ENCODE measurements around the gene SDF4. TPM values are rescaled to one million over a fixed set of nuclear protein-coding genes. Genes with fewer than 3 reads are reported as not detected.

SDF4 gene
- total and polyA plus RNA-seq, 8 donors = 68.3 to 99.4 (median 74.8) TPM

- no peaks in the 10 kb centered on the region for H3K4me1 ChIP-seq
- H3K9me3 ChIP-seq = no peaks in the 10 kb centered on the region
- TF ChIP-seq, protein P1, sequence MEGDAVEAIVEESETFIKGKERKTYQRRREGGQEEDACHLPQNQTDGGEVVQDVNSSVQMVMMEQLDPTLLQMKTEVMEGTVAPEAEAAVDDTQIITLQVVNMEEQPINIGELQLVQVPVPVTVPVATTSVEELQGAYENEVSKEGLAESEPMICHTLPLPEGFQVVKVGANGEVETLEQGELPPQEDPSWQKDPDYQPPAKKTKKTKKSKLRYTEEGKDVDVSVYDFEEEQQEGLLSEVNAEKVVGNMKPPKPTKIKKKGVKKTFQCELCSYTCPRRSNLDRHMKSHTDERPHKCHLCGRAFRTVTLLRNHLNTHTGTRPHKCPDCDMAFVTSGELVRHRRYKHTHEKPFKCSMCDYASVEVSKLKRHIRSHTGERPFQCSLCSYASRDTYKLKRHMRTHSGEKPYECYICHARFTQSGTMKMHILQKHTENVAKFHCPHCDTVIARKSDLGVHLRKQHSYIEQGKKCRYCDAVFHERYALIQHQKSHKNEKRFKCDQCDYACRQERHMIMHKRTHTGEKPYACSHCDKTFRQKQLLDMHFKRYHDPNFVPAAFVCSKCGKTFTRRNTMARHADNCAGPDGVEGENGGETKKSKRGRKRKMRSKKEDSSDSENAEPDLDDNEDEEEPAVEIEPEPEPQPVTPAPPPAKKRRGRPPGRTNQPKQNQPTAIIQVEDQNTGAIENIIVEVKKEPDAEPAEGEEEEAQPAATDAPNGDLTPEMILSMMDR (IDR thresholded peaks at IDR 0.05) = no peak
- H3K36me3 ChIP-seq = peaks cover 0 to 37% (median 21%) of the 10 kb centered on the region in 3 donors
- ATAC-seq = no peak
- H3K4me3 ChIP-seq = no peak overlapping the region
- DNase-seq = peak in 1 of 6 donors; percentile 46
- no peak overlapping the region for H3K27ac ChIP-seq
- no peak for FAIRE-seq
- intact Hi-C loops (cut with DNase I) = no loop called here
- H3K27me3 ChIP-seq = no peaks in the 10 kb centered on the region
- WGBS, 2 donors = 93 to 95% methylated on average over 29 of the region's 31 CpGs
Measured at GRCh38 chr1:1256956-1257871, 25.4 kb upstream of the SDF4 start.

- WGBS, 2 donors = 95 to 97% methylated on average over 9 to 10 of the region's 10 CpGs
- no peak overlapping the region for H3K4me3 ChIP-seq
- H3K27me3 ChIP-seq = no peaks in the 10 kb centered on the region
- intact Hi-C loops (cut with DNase I) = no loop called here
- DNase-seq (peak in 1 of 6 donors; percentile 63), FAIRE-seq (no peak), ATAC-seq (no peak)
- H3K9me3 ChIP-seq = no peaks in the 10 kb centered on the region
- no peak overlapping the region for H3K27ac ChIP-seq
- H3K36me3 ChIP-seq = peaks cover 0 to 33% (median 18%) of the 10 kb centered on the region in 3 donors
- TF ChIP-seq, protein P1 (IDR thresholded peaks at IDR 0.05) = no peak
- no peaks in the 10 kb centered on the region for H3K4me1 ChIP-seq
Measured at GRCh38 chr1:1255611-1256010, 23.8 kb upstream of the SDF4 start.

GRCh38 chr1:1255078-1255477 is 23.3 kb upstream of the SDF4 start:
- 94 to 95% methylated on average over 26 of the region's 26 CpGs for WGBS, 2 donors
- Histone ChIP-seq H3K27ac (no peak overlapping the region), H3K36me3 (peaks cover 0 to 33% (median 18%) of the 10 kb centered on the region in 3 donors), H3K4me1 (no peaks in the 10 kb centered on the region), H3K9me3 (no peaks in the 10 kb centered on the region), H3K27me3 (no peaks in the 10 kb centered on the region), H3K4me3 (no peak overlapping the region)
- DNase-seq (peak in 1 of 6 donors; percentile 60), FAIRE-seq (no peak), ATAC-seq (no peak)
- intact Hi-C loops (cut with DNase I) = no loop called here
- TF ChIP-seq, protein P1 (IDR thresholded peaks at IDR 0.05) = no peak

- FAIRE-seq (no peak), DNase-seq (peak in 1 of 6 donors; percentile 43), ATAC-seq (no peak)
- H3K4me1 ChIP-seq = no peaks in the 10 kb centered on the region
- TF ChIP-seq, protein P1 (IDR thresholded peaks at IDR 0.05) = no peak
- H3K27ac ChIP-seq = no peak overlapping the region
- H3K4me3 ChIP-seq = no peak overlapping the region
- whole genome bisulfite sequencing, 2 donors = 88 to 91% methylated on average over 21 of the region's 21 CpGs
- H3K36me3 ChIP-seq = peaks cover 0 to 33% (median 18%) of the 10 kb centered on the region in 3 donors
- intact Hi-C loops (cut with DNase I) = no loop called here
- H3K9me3 ChIP-seq = no peaks in the 10 kb centered on the region
- H3K27me3 ChIP-seq = no peaks in the 10 kb centered on the region
Measured at GRCh38 chr1:1254667-1254998, 22.8 kb upstream of the SDF4 start.

Data from pancreas (tissue), 10 donors.